Endothelial cell of hepatic sinusoid (primary cell): ENCODE data around the gene SYNPO.

Experiments
- in situ Hi-C: cut with HindIII; loops from 2 replicates; pipeline ENCODE4 v1.10.0; 2017; ENCODE audit warnings: low sequenced_read_pairs

Gene SYNPO

DNA sequence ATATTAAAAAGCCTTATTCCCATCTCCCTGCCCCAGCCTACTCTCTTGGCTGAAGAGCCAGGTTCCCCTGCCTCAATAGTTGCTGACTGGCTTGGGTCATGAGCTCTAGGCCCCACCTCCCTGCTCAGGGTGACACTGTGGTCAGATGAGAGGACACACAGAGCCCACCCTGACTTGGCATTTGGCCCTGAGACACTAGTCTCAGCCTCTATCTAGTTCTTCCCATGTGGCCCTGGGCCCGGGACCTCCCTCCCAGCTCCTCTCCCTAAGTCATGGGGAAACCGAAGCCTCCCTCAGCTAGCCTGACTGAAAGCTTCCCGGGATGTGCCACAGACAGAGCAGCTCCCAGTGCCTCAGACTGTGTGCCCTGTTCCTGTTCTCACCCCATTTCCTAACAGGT is 14.8 kb downstream of the SYNPO start:
- in situ Hi-C loops, result loop anchor here (5.0 to 25.0 kb wide), 2 partner anchors 98 to 193 kb away; no protein-coding TSS in a partner anchor

DNA sequence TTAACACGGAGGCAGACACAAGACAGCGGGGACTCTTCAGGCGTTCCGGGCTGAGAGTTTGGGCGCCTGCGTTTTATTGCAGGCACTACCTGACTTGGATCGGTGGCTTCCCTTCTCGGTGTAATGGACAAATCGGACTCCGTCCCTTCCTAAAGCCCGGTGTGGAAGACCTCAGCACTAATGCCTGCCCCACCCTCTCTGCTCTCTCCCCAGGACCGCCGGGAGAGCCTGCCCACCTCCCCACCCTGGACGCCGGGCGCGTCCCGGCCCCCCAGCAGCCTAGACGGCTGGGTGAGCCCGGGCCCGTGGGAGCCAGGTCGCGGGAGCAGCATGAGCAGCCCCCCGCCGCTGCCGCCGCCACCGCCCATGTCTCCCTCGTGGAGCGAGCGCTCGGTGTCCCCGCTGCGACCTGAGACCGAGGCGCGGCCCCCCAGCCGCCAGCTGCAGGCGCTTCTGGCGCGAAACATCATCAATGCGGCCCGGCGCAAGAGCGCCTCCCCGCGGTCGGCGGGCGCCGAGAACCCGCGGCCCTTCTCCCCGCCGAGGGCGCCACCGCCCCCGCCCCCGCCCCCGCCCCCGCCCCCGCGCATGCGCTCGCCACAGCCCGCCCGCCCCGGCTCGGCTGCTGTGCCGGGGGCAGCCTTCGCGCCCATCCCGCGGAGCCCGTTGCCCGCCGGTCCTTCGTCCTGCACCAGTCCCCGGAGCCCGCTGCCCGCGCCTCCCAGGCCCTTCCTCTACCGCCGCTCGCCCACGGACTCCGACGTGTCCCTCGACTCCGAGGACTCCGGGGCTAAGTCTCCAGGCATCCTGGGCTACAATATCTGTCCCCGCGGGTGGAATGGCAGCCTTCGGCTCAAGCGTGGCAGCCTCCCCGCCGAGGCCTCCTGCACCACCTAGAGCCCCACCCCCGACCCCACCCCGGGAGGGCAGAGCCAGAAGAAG is 16.0 kb downstream of the SYNPO start:
- in situ Hi-C loops, result loop anchor here (5.0 to 25.0 kb wide), 2 partner anchors 99 to 194 kb away; no protein-coding TSS in a partner anchor

DNA sequence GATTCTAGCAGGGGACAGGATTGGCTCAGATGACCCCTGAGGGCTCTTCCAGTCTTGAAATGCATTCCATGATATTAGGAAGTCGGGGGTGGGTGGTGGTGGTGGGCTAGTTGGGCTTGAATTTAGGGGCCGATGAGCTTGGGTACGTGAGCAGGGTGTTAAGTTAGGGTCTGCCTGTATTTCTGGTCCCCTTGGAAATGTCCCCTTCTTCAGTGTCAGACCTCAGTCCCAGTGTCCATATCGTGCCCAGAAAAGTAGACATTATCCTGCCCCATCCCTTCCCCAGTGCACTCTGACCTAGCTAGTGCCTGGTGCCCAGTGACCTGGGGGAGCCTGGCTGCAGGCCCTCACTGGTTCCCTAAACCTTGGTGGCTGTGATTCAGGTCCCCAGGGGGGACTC is 17.7 kb downstream of the SYNPO start:
- in situ Hi-C loops, result loop anchor here (5.0 to 25.0 kb wide), 2 partner anchors 101 to 196 kb away; no protein-coding TSS in a partner anchor

DNA sequence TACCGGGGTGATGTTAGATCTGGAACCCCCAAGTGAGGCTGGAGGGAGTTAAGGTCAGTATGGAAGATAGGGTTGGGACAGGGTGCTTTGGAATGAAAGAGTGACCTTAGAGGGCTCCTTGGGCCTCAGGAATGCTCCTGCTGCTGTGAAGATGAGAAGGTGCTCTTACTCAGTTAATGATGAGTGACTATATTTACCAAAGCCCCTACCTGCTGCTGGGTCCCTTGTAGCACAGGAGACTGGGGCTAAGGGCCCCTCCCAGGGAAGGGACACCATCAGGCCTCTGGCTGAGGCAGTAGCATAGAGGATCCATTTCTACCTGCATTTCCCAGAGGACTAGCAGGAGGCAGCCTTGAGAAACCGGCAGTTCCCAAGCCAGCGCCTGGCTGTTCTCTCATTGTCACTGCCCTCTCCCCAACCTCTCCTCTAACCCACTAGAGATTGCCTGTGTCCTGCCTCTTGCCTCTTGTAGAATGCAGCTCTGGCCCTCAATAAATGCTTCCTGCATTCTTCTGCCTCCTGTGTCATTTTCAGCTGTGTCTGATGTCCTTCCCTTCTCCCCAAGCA is 18.3 kb downstream of the SYNPO start:
- in situ Hi-C loops, result loop anchor here (5.0 to 25.0 kb wide), 2 partner anchors 101 to 196 kb away; no protein-coding TSS in a partner anchor

DNA sequence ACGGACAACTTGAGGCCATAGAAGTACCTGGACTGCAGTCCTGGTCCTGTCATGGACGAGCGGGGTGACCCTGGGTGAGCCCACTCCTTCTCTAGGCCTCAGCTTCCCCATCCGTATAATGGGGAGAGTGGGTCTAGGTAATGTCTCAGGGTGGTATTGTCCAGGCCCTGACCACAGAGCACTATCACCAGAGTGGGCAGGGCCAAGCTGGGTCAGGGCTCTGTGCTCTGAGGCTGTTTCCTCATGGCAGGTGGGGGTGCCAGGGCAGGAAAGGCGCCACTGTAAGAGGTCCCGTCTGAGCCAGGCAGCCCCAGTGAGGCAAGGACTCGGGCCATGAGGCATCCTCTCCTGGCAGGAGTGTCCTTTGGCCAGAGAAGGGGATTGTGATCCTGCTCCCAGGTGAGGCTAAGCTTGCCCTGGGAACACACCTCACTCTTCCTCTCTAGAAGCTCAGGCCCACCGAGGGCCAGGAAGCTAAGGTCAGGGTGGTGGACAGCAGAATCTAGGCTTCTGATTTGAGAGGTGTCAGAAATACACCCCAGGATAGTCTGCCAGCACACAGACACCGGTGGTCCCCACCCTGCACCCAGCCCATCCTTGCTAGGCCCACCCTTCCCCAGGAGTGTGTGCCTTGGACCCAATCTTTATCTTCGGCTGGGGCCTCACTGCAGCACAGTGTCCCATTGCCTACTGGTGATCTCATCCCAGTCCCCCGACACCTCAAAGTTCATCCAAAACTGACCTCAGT is 19.1 kb downstream of the SYNPO start:
- in situ Hi-C loops, result loop anchor here (5.0 to 25.0 kb wide), 4 partner anchors 42 to 197 kb away; partner anchors contain the start of gene RBM22

DNA sequence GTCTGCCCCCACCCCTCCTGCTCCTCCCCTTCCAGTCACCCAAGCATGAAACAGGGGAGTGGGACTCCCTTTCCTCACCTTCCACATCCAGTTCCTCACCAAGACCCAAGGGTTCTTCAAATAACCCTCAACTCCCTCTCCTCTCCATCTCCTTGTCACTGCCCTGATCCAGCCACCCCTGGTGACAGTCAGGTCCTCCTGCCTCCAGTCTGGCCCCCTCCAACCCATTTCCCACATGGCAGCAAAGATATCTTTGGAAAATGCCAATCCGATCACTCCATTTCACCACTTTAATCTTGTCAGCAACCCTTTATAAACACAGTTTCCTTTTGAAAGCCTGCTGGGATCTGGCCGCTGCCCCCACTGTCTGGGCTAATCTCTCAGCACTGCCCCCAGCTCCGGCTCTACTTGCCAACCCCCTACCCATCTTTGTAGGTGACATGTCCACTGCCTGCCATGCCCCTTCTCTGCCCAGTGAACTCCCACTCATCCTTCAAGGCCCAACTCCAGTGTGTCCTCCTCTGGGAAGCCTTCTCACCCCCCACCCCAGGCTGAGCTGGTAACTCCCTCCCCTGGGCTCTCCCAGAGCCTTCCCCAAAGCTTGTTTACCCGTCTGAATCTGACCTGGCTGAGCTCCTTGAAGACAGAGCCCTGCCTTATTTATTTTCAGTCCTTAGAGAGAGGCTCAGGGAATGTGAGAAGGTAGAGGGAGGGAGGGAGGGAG is 19.8 kb downstream of the SYNPO start:
- in situ Hi-C loops, result loop anchor here (5.0 to 25.0 kb wide), 3 partner anchors 42 to 198 kb away; partner anchors contain the start of gene RBM22

DNA sequence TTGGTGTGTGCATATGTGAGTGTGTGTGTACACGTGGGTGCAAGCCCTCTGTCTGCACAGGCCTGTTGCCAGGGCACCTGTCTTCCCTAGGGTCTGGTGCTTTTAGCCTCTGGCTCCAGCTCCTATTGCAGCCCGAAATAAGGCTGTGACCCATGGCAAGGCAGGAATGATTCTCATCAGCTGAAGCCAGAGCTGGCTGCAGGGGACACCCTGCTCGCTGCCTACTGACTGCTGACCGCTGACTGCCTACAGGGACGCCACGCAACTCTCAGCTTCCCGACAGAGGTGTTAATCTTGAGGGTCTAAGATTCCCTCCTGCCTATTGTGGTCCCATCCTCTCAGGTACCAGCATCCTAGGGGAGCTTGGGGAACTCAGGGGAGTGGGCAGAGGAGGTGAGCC is 20.6 kb downstream of the SYNPO start, which contains the start of gene MYOZ3:
TSS of gene MYOZ3 (plus strand) at position 166 of the 400 bp plus-strand sequence. CDS start 1,691 bp downstream, outside the sequence.
- in situ Hi-C loops, result loop anchor here (5.0 to 25.0 kb wide), 3 partner anchors 41 to 199 kb away; partner anchors contain the start of gene RBM22

DNA sequence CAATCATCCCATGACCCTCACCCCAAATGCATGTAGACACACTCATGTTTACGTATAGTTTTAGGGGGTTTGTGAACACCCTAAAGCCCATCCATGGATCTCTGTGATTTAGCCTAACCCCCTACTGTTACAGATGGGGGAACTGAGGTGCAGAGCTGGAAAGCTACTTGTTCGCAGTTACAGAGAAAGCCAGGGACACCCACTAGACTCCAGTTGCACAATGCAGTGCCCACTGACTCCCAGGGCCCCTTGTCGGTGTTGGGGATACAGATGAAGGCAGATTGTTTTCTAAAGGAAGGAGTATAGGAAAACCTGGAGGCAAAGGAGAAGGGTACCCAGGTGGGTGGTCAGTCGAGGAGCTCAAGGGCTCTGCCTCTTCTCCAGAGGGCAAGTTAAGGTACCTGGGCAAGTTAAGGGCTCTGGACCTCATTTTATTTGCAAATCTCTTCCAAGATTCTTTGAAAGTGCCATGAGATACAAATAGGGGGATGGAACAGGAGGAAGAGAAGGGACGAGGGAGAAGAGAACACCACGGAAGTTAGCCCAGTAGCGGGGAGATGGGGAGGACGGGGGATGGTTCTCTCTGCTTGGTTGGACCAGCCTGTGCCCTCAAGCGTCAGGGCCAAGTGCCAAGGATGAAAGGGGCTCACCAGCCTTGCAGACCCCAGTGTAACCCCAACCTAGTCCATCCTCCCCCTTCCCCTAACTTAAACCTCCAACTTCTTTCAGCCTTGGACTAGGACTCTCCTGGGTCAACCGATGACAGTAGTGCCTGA is 21.5 kb downstream of the SYNPO start:
- in situ Hi-C loops, result loop anchor here (5.0 to 25.0 kb wide), 3 partner anchors 40 to 200 kb away; partner anchors contain the start of gene RBM22

DNA sequence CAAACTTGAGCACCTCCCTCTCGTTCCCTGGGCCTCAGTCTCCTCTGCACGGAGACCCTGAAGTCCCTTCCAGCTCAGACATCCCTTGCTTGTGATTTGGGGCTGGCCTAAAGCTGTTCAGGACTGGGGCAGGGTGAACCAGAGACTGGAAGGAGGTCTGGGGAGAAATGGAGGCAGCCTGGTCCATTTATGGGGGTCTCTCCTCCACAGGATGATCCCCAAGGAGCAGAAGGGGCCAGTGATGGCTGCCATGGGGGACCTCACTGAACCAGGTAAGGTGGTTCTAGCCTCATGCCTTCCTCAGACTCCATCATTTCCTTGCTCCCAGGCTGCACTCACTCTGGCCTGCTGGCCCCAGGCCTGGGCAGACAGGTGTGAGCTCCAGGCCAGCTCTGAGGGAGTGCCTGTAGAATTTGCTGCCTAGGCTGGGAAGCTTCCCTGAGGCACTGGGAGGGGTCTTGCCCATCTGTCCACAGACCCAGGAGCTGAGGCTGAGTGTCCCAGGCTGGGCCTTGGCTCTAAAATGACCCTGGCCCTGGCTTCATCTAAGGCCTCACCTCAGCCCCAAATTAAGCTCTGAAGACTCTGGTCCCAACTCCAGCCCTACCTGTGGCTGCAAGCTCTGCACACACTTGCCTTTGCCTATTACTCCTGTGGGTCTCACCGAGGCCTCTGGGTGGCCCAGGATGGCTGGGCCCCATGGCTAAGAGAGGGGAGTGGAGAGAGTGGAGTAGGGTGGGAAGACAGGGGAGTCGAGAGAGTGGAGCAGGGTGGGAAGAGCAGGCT is 22.5 kb downstream of the SYNPO start:
- in situ Hi-C loops, result loop anchor here (5.0 to 25.0 kb wide), 3 partner anchors 39 to 201 kb away; partner anchors contain the start of gene RBM22

DNA sequence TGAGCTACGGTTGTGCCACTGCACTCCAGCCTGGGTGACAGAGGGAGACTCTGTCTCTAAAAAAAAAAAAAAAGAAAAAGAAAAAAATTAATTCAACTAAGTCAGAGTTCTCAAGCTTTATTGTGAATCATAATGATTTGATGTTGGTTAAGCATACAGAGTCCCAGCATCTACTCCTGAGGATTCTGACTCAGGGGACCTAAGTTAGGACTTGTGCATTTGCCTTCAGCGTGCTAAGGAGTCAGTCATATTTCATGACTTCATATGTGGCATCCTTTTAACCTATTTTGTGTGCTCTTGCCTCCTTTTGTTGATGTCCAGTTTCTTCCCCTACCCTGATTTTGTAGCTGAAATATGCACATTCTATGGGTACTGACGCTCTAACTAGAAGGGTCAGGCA is 23.5 kb downstream of the SYNPO start:
- in situ Hi-C loops, result loop anchor here (5.0 to 25.0 kb wide), 3 partner anchors 38 to 202 kb away; partner anchors contain the start of gene RBM22

DNA sequence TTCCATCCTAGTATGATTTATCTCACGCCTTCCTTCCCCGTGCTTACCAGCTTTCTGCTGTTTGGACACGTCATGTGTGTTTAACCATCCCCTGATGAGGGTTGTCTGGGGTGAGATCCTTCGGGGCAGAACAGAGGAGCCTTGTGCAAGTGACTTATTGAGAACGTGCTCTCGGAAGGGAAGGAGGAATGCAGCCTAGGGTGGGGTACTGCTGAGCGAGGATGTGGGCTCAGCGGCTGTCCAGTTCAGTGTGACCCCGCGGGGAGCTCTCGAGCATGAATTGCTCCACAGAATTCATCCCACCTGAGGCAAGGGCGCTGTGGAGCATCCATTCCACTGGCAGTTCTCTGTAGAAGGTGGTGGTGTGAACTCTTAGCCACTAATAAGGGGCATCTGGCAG is 24.6 kb downstream of the SYNPO start:
- in situ Hi-C loops, result loop anchor here (25.0 kb wide), 1 partner anchor 203 kb away; no protein-coding TSS in a partner anchor

DNA sequence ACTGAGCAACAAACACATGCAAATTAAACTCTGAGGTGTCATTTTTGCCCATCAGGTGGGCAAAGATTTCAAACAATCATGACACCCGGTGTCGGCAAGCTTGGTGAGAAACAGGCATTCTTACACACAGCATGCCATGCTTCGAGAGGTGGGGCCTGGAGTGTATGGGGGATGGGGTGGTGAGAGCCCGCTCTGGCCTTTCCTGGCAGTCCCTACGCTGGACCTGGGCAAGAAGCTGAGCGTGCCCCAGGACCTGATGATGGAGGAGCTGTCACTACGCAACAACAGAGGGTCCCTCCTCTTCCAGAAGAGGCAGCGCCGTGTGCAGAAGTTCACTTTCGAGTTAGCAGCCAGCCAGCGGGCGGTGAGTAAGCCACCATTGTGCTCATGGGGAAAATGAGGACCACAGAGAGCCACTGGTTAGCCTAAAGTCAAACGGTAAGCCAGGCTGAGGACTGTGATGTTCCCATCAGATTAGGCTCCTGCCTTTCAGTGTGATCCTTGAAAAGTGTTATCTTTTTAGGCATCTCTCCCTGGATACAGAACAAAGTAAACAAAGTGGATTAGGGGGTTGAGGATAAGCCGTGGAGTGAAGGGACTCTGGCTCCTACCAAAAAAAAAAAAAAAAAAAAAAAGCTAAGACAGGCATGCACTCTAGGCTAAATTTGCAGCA is 30.0 kb downstream of the SYNPO start:
- in situ Hi-C loops, result loop anchor here (25.0 kb wide), 1 partner anchor 208 kb away; no protein-coding TSS in a partner anchor

DNA sequence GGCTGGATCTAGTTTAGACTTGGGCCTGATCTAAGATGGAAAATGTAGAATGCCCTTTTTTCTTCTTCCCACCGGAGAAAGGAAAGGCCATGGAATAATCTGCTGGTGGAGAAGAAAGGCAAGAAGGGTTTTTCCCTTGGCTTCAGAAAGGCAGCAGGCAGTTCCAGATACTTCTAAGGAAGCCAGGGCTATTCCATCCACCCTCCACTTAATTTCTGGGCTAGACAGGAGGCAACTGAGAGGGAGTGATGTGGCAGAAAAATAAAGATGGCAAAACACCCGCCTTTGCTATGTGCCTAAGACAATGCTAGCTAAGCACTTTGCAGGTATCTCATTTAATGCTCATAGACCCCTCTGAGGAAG is 30.5 kb downstream of the SYNPO start:
- in situ Hi-C loops, result loop anchor here (25.0 kb wide), 1 partner anchor 209 kb away; no protein-coding TSS in a partner anchor

DNA sequence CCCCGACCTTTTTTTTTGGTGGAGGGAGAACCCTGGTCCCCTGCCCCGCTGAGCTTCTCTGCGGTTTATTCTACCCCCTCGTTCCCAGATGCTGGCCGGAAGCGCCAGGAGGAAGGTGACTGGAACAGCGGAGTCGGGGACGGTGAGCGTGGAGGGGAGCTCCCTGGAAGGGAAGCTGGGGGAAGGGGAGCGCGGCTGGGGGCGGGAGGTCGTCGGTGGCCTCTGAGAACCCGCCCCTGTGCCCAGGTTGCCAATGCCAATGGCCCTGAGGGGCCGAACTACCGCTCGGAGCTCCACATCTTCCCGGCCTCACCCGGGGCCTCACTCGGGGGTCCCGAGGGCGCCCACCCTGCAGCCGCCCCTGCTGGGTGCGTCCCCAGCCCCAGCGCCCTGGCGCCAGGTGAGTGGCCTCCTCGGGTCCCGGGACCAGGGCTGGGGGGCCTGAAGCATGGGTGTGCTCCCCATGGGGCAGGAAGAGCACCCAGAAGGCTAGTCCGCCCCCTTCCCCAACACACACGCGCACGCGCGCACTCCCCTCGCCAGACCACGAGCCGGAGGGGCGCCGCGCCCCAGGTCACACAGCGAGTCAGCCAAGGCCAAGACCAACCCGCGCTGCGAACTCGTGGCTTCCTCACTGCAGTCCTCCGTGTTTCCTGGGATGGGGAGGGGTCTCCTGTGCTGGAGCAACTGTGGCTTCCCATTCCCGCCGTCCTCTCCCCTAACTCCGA is 31.2 kb downstream of the SYNPO start:
- in situ Hi-C loops, result loop anchor here (25.0 kb wide), 1 partner anchor 209 kb away; no protein-coding TSS in a partner anchor

DNA sequence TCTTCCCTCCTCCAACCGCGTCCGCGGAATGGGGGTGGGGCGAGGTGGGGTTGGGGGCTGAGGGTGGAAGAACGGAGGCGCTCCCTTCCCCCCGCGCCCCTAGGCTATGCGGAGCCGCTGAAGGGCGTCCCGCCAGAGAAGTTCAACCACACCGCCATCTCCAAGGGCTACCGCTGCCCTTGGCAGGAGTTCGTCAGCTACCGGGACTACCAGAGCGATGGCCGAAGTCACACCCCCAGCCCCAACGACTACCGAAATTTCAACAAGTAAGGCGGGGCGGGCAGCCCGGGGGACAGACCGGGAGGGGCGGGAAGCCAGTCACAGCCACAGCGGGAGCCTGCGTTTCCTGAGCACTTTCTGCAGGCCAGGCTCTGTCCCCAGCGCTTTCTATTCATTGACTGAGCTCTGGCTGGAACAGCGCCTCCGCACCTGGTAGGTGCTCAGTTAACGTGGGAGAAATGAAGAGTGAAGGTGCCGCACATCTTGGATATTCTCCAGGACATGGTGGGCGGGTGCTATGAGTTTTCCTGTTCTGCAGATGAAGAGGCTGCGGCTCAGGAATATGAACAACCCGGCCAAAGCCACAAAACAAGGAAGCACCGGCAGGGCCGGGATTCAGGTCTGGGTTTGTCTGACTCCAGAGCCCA is 31.9 kb downstream of the SYNPO start:
- in situ Hi-C loops, result loop anchor here (25.0 kb wide), 1 partner anchor 210 kb away; no protein-coding TSS in a partner anchor

DNA sequence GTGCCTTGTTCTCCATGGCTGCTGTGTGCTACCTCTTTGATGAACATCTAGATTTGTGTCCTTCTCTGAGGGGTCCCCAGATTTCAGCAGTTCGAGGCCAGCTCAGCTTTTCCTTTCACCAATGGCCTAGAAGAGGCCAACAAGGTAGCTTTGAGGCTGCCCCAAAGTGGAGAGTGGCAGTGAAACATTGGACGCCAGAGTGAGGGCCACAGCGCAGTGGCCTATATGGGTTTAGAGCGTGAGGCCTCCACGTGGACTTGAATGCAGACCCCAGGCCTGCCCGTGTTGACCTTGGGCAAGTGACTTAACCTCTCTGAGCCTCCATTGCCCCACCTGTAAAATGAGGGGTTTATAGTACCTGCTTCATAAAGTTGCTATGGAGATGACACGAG is 32.4 kb downstream of the SYNPO start:
- in situ Hi-C loops, result loop anchor here (25.0 kb wide), 1 partner anchor 211 kb away; no protein-coding TSS in a partner anchor
